Measurements from ENCODE around the gene LRRC61.

DNA sequence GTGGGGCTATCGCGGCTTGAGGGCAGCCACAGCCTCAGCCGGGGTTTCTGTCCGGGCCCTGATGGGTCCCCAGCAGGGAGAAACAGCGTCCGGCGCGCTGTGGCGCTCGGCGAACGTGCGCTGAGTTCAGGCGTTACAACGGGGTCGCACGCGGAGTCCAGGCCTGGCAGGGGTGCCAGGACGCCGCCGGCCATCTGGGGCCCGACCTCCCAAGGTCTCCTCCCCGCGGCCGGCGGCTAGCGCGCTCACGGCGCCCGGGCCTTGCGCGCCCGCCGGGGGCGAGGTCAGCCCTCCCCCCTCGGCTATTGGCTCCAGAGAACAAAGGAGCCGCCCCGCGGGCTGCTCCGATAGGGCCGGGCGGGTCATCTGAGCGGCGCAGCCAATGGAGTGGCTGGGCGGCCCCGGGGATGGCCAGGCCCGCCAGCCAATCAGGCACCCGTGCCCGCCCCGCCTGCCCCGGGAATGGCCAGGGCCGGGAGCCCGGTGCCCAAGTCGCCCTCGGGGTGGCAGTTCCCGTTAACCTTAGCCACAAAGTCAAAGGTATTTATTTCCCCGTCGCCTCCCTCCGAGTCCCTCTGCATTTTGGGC is 55.8 kb downstream of the LRRC61 start, which contains the start of gene ZNF775:
- TF ChIP-seq, protein P1, sequence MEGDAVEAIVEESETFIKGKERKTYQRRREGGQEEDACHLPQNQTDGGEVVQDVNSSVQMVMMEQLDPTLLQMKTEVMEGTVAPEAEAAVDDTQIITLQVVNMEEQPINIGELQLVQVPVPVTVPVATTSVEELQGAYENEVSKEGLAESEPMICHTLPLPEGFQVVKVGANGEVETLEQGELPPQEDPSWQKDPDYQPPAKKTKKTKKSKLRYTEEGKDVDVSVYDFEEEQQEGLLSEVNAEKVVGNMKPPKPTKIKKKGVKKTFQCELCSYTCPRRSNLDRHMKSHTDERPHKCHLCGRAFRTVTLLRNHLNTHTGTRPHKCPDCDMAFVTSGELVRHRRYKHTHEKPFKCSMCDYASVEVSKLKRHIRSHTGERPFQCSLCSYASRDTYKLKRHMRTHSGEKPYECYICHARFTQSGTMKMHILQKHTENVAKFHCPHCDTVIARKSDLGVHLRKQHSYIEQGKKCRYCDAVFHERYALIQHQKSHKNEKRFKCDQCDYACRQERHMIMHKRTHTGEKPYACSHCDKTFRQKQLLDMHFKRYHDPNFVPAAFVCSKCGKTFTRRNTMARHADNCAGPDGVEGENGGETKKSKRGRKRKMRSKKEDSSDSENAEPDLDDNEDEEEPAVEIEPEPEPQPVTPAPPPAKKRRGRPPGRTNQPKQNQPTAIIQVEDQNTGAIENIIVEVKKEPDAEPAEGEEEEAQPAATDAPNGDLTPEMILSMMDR (IDR thresholded peaks at IDR 0.05): no peak
- TF ChIP-seq POLR2A (IDR thresholded peaks at IDR 0.05): peak; percentile 57
